Measurements from ENCODE around the gene WDFY4. TPM values are rescaled to one million over a fixed set of nuclear protein-coding genes. Genes with fewer than 3 reads are reported as not detected.

Gene WDFY4
- total RNA-seq, 1 experiment from 2014 or later: not detected

GRCh38 chr10:49023752-49024151 is 339.1 kb downstream of the WDFY4 start:
- ChIA-PET POLR2A (ENCODE audit: unreplicated experiment) (no interaction called here), CTCF (no interaction called here)
- intact Hi-C loops (cut with micrococcal nuclease; ENCODE audit: unreplicated experiment): no loop called here
- no peaks in the 10 kb centered on the region for H3K79me2 ChIP-seq (ENCODE audit: low read depth)
- no peaks in the 10 kb centered on the region for H3F3A ChIP-seq (ENCODE audit: insufficient read depth, low read depth)
- no peaks in the 10 kb centered on the region for H3K36me3 ChIP-seq (ENCODE audit: low read depth)
- H3K4me3 ChIP-seq: no peak overlapping the region
- TF ChIP-seq EZH2 (IDR thresholded peaks at IDR 0.05; ENCODE audit: low read depth) (no peak), CTCF (conservative IDR thresholded peaks at IDR 0.05) (no peak)
- H4K20me1 ChIP-seq (ENCODE audit: insufficient read depth): no peaks in the 10 kb centered on the region
- no peaks in the 10 kb centered on the region for H3K9me2 ChIP-seq (ENCODE audit: insufficient read depth)
- H2AFZ ChIP-seq: no peak overlapping the region
- H3K4me1 ChIP-seq (replicated peaks; ENCODE audit: insufficient read depth): no peaks in the 10 kb centered on the region
- 0 out of 2 replicates have a peak, but pooled peaks cover 10% of the 10 kb centered on the region for H3K27me3 ChIP-seq (ENCODE audit: insufficient read depth, low read depth)
- no peak overlapping the region for H3K4me2 ChIP-seq
- no peaks in the 10 kb centered on the region for H3K9me3 ChIP-seq (ENCODE audit: insufficient read depth, low read depth)
- BruUV-seq (replicated peaks): no TSS peak
- DNase-seq: no peak
- H3K27ac ChIP-seq: no peak overlapping the region

GRCh38 chr10:49024484-49024883 is 339.8 kb downstream of the WDFY4 start:
- H3K27me3 ChIP-seq (ENCODE audit: insufficient read depth, low read depth): 0 out of 2 replicates have a peak, but pooled peaks cover 9% of the 10 kb centered on the region
- CTCF ChIA-PET: no interaction called here
- BruUV-seq (replicated peaks): no TSS peak
- H3F3A ChIP-seq (ENCODE audit: insufficient read depth, low read depth): no peaks in the 10 kb centered on the region
- no peaks in the 10 kb centered on the region for H3K9me3 ChIP-seq (ENCODE audit: insufficient read depth, low read depth)
- H3K9me2 ChIP-seq (ENCODE audit: insufficient read depth): no peaks in the 10 kb centered on the region
- intact Hi-C loops (cut with micrococcal nuclease; ENCODE audit: unreplicated experiment): no loop called here
- DNase-seq: no peak
- H3K4me1 ChIP-seq (replicated peaks; ENCODE audit: insufficient read depth): no peaks in the 10 kb centered on the region
- no peak overlapping the region for H3K27ac ChIP-seq
- POLR2A ChIA-PET (ENCODE audit: unreplicated experiment): no interaction called here
- TF ChIP-seq EZH2 (IDR thresholded peaks at IDR 0.05; ENCODE audit: low read depth): no peak
- no peak for TF ChIP-seq CTCF (conservative IDR thresholded peaks at IDR 0.05)
- no peak overlapping the region for H2AFZ ChIP-seq
- H3K36me3 ChIP-seq (ENCODE audit: low read depth): no peaks in the 10 kb centered on the region
- H3K4me2 ChIP-seq: no peak overlapping the region
- no peak overlapping the region for H3K4me3 ChIP-seq
- H4K20me1 ChIP-seq (ENCODE audit: insufficient read depth): no peaks in the 10 kb centered on the region
- no peaks in the 10 kb centered on the region for H3K79me2 ChIP-seq (ENCODE audit: low read depth)

- Histone ChIP-seq H3K4me2 (no peak overlapping the region), H2AFZ (no peak overlapping the region), H3K9me2 (ENCODE audit: insufficient read depth) (no peaks in the 10 kb centered on the region), H4K20me1 (ENCODE audit: insufficient read depth) (no peaks in the 10 kb centered on the region), H3F3A (ENCODE audit: insufficient read depth, low read depth) (no peaks in the 10 kb centered on the region), H3K36me3 (ENCODE audit: low read depth) (no peaks in the 10 kb centered on the region), H3K9me3 (ENCODE audit: insufficient read depth, low read depth) (no peaks in the 10 kb centered on the region), H3K27ac (no peak overlapping the region), H3K79me2 (ENCODE audit: low read depth) (no peaks in the 10 kb centered on the region), H3K27me3 (ENCODE audit: insufficient read depth, low read depth) (0 out of 2 replicates have a peak, but pooled peaks cover 5% of the 10 kb centered on the region), H3K4me3 (no peak overlapping the region), H3K4me1 (replicated peaks; ENCODE audit: insufficient read depth) (no peaks in the 10 kb centered on the region)
- no TSS peak for BruUV-seq (replicated peaks)
- DNase-seq: no peak
- POLR2A ChIA-PET (ENCODE audit: unreplicated experiment): no interaction called here
- CTCF ChIA-PET: no interaction called here
- TF ChIP-seq EZH2 (IDR thresholded peaks at IDR 0.05; ENCODE audit: low read depth): no peak
- no peak for TF ChIP-seq CTCF (conservative IDR thresholded peaks at IDR 0.05)
- intact Hi-C loops (cut with micrococcal nuclease; ENCODE audit: unreplicated experiment): no loop called here
These were observed 340.8 kb downstream of the WDFY4 start for GRCh38 chr10:49025347-49025983.

All from PC-9 (cell line).